SK-N-SH treated with all-trans-retinoic acid at 6 μM for 48 hours (cell line): ENCODE data around the gene LAMTOR4.

Experiments used
- ATAC-seq: fragments of 200-7000 bp; cut with Tn5 transposase; 3 replicates; pipeline ENCODE4 v1.9.1; 2020; ENCODE audit warnings: mild to moderate bottlenecking, moderate library complexity
- ARNTL ChIP-seq: fragments of 450-650 bp; formaldehyde crosslinking; IDR thresholded peaks from 2 replicates; pipeline ENCODE4 v1.5.0; 2020; ENCODE audit warnings: low read depth, mild to moderate bottlenecking, moderate library complexity, borderline replicate concordance
- ESRRG ChIP-seq: fragments of 250-450 bp; sonication (Bioruptor Pico); IDR thresholded peaks from 2 replicates; pipeline ENCODE4 v1.6.1; 2021; ENCODE audit warnings: mild to moderate bottlenecking
- GLIS3 ChIP-seq: fragments of 250-450 bp; sonication (Bioruptor Pico); IDR thresholded peaks from 2 replicates; pipeline ENCODE4 v1.5.0; 2020; ENCODE audit warnings: mild to moderate bottlenecking, moderate library complexity
- ISL1 ChIP-seq: fragments of 250-450 bp; sonication (Bioruptor Pico); IDR thresholded peaks from 2 replicates; pipeline ENCODE4 v2.1.2; 2022; ENCODE audit warnings: mild to moderate bottlenecking, moderate library complexity
- OSR1 ChIP-seq: fragments of 250-450 bp; sonication (Bioruptor Pico); IDR thresholded peaks from 2 replicates; pipeline ENCODE4 v1.8.0; 2022; ENCODE audit warnings: moderate library complexity, mild to moderate bottlenecking, inconsistent platforms
- PPARA ChIP-seq: fragments of 250-450 bp; sonication (Bioruptor Pico); IDR thresholded peaks from 2 replicates; pipeline ENCODE4 v1.5.0; 2020; ENCODE audit warnings: mild to moderate bottlenecking, borderline replicate concordance
- RARB ChIP-seq: fragments of 250-450 bp; sonication (Bioruptor Pico); IDR thresholded peaks from 2 replicates; pipeline ENCODE4 v1.8.0; 2021; ENCODE audit warnings: mild to moderate bottlenecking, moderate library complexity
- SNAI2 ChIP-seq: fragments of 250-450 bp; sonication (Bioruptor Pico); IDR thresholded peaks from 2 replicates; pipeline ENCODE4 v1.5.0; 2020; ENCODE audit warnings: mild to moderate bottlenecking, moderate library complexity
- TCF4 ChIP-seq: fragments of 250-450 bp; sonication (Bioruptor Pico); IDR thresholded peaks from 2 replicates; pipeline ENCODE4 v1.8.0; 2021; ENCODE audit warnings: mild to moderate bottlenecking, moderate library complexity, borderline replicate concordance
- TOX ChIP-seq: fragments of 250-450 bp; sonication (Bioruptor Pico); IDR thresholded peaks from 2 replicates; pipeline ENCODE4 v1.8.0; 2021; ENCODE audit warnings: mild to moderate bottlenecking, moderate library complexity, borderline replicate concordance
- ZFP30 ChIP-seq: fragments of 450-650 bp; formaldehyde crosslinking; IDR thresholded peaks from 2 replicates; pipeline ENCODE4 v1.5.0; 2022; ENCODE audit warnings: mild to moderate bottlenecking, moderate library complexity
- ZNF8 ChIP-seq: fragments of 450-650 bp; formaldehyde crosslinking; IDR thresholded peaks from 2 replicates; pipeline ENCODE4 v1.5.0; 2020; ENCODE audit warnings: mild to moderate bottlenecking, moderate library complexity
- TF ChIP-seq, protein P1 (sequence below): fragments of 250-450 bp; sonication (Bioruptor Pico); IDR thresholded peaks from 2 replicates; pipeline ENCODE4 v1.5.1; 2021; ENCODE audit warnings: mild to moderate bottlenecking, moderate library complexity
- TF ChIP-seq, protein P2 (sequence below): fragments of 250-450 bp; sonication (Bioruptor Pico); IDR thresholded peaks from 2 replicates; pipeline ENCODE4 v1.8.0; 2021; ENCODE audit warnings: low read depth, mild to moderate bottlenecking, moderate library complexity, borderline replicate concordance
- TF ChIP-seq, protein P3 (sequence below): fragments of 250-450 bp; sonication (Bioruptor Pico); IDR thresholded peaks from 2 replicates; pipeline ENCODE4 v1.8.0; 2020; ENCODE audit warnings: mild to moderate bottlenecking, moderate library complexity, borderline replicate concordance
- TF ChIP-seq, protein P4 (sequence below): fragments of 250-450 bp; sonication (Bioruptor Pico); IDR thresholded peaks from 2 replicates; pipeline ENCODE4 v1.5.0; 2020; ENCODE audit warnings: mild to moderate bottlenecking, moderate library complexity

LAMTOR4 gene

DNA sequence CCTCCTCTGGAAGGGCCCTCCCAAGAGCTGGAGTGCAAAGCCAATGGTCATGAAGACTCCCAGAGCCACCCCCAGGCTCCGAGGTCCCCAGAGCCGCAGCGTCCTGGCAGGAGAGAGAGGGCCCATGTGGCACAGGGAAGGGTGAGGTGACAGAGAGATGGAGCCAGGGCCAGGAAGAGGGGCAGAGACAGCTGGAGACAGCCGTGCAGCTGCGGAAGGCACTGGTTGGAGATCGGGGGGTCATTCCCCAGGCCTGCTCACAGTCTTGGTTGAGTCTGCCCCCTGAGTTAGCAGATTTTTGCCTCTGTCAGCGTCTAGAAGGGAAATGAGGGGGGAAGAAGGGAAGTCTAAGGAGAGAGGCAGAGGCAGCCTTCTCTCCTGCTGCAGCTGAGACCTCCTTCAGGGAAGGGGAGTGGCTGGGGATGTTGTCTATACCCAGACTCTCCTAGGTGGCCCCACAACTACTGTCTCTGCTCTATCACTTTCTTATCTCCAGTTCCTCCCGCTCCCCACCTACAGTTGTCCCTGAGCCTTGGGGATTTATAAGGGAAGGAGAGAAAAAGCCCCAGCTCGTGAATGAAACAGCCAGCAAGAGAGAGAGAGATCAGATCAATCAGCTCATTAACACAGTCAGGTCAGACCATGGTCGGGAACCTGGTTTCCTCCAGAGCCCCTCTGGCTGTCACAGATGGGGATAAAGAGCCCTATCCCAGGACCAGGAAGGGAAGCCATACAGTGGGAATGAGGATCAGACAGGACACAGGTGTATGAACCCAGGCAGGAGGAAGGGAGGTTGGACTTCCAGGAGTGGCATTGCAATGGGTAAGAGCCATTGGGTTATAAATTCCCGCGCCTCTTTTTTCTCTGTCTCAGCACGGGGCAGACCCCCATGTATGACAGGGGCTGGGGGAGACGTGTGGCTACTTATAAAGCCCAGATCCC, 18.5 kb downstream of the LAMTOR4 start:
- peak; percentile 12 for ATAC-seq
- TF ChIP-seq TCF4, result no peak
- TF ChIP-seq, all 23 proteins: peak for 0

DNA sequence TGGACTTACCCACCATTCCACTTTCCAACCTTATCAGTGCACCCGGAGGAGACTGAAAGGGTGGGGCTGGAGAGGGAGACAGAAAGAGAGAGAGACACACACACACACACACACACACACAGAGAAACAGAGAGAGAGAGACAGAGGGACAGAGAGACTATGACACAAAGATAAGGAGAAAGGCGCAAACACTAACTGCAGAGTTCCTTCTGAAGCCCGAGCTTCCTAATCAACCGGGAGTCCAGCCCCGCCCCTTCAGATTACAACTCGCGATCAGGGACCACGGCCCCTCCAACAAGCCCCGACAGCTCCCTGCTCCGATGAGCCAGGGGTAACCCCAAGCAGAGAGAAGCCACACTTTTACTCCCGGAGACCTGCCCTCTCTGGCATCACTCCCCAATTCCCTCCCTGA, 19.2 kb downstream of the LAMTOR4 start:
- no peak for TF ChIP-seq GLIS3
- TF ChIP-seq, protein P1, sequence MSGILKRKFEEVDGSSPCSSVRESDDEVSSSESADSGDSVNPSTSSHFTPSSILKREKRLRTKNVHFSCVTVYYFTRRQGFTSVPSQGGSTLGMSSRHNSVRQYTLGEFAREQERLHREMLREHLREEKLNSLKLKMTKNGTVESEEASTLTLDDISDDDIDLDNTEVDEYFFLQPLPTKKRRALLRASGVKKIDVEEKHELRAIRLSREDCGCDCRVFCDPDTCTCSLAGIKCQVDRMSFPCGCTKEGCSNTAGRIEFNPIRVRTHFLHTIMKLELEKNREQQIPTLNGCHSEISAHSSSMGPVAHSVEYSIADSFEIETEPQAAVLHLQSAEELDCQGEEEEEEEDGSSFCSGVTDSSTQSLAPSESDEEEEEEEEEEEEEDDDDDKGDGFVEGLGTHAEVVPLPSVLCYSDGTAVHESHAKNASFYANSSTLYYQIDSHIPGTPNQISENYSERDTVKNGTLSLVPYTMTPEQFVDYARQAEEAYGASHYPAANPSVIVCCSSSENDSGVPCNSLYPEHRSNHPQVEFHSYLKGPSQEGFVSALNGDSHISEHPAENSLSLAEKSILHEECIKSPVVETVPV (CRISPR knock-in tag), result no peak
- no peak for TF ChIP-seq ISL1
- no peak for TF ChIP-seq ESRRG
- TF ChIP-seq PPARA (CRISPR knock-in tag), result no peak
- no peak for TF ChIP-seq ARNTL (CRISPR knock-in tag)
- no peak for TF ChIP-seq RARB (CRISPR knock-in tag)
- TF ChIP-seq, protein P2, sequence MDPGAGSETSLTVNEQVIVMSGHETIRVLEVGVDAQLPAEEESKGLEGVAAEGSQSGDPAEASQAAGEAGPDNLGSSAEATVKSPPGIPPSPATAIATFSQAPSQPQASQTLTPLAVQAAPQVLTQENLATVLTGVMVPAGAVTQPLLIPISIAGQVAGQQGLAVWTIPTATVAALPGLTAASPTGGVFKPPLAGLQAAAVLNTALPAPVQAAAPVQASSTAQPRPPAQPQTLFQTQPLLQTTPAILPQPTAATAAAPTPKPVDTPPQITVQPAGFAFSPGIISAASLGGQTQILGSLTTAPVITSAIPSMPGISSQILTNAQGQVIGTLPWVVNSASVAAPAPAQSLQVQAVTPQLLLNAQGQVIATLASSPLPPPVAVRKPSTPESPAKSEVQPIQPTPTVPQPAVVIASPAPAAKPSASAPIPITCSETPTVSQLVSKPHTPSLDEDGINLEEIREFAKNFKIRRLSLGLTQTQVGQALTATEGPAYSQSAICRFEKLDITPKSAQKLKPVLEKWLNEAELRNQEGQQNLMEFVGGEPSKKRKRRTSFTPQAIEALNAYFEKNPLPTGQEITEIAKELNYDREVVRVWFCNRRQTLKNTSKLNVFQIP (CRISPR knock-in tag), result no peak
- TF ChIP-seq, protein P3, sequence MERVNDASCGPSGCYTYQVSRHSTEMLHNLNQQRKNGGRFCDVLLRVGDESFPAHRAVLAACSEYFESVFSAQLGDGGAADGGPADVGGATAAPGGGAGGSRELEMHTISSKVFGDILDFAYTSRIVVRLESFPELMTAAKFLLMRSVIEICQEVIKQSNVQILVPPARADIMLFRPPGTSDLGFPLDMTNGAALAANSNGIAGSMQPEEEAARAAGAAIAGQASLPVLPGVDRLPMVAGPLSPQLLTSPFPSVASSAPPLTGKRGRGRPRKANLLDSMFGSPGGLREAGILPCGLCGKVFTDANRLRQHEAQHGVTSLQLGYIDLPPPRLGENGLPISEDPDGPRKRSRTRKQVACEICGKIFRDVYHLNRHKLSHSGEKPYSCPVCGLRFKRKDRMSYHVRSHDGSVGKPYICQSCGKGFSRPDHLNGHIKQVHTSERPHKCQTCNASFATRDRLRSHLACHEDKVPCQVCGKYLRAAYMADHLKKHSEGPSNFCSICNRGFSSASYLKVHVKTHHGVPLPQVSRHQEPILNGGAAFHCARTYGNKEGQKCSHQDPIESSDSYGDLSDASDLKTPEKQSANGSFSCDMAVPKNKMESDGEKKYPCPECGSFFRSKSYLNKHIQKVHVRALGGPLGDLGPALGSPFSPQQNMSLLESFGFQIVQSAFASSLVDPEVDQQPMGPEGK (CRISPR knock-in tag), result no peak
- no peak for TF ChIP-seq ZNF8 (CRISPR knock-in tag)
- no peak for TF ChIP-seq ZFP30 (CRISPR knock-in tag)
- no peak for TF ChIP-seq OSR1
- no peak for TF ChIP-seq SNAI2 (CRISPR knock-in tag)
- TF ChIP-seq, protein P4, sequence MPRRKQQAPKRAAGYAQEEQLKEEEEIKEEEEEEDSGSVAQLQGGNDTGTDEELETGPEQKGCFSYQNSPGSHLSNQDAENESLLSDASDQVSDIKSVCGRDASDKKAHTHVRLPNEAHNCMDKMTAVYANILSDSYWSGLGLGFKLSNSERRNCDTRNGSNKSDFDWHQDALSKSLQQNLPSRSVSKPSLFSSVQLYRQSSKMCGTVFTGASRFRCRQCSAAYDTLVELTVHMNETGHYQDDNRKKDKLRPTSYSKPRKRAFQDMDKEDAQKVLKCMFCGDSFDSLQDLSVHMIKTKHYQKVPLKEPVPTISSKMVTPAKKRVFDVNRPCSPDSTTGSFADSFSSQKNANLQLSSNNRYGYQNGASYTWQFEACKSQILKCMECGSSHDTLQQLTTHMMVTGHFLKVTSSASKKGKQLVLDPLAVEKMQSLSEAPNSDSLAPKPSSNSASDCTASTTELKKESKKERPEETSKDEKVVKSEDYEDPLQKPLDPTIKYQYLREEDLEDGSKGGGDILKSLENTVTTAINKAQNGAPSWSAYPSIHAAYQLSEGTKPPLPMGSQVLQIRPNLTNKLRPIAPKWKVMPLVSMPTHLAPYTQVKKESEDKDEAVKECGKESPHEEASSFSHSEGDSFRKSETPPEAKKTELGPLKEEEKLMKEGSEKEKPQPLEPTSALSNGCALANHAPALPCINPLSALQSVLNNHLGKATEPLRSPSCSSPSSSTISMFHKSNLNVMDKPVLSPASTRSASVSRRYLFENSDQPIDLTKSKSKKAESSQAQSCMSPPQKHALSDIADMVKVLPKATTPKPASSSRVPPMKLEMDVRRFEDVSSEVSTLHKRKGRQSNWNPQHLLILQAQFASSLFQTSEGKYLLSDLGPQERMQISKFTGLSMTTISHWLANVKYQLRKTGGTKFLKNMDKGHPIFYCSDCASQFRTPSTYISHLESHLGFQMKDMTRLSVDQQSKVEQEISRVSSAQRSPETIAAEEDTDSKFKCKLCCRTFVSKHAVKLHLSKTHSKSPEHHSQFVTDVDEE, result no peak
- TF ChIP-seq TOX, result no peak
- peak; percentile 56 for ATAC-seq

DNA sequence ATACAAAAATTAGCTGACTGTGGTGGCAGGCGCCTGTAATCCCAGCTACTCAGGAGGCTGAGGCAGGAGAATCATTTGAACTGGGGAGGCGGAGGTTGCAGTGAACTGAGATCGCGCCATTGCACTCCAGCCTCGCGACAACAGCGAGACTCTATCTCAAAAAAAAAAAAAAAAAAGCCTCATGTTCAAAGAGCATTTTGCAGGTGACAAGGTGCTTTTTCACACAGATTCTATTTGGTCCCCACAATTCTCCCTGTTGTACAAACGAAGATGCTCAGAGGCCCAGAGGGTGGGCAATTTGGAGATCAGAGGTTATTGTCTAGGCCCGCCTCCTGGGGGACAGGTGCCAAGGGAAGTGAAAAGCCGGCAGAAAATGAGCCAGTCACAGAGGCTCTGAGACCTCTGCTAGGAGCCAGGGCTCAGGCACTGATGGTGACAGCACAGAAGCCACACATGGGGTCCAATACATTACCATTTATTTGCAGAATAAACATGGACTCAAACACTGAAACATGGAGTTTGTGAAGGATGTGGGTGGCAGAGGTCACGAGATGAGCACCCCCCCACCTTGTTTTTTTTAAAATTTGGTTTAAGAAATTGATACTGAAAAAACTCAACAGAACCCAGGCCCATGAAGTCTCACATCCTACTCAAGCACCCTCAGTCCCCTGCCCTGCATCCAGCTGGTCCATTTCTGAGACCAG, 20.6 kb downstream of the LAMTOR4 start:
- TF ChIP-seq, protein P3 (CRISPR knock-in tag), result no peak
- TF ChIP-seq GLIS3, result no peak
- TF ChIP-seq SNAI2 (CRISPR knock-in tag), result no peak
- ATAC-seq, result no peak
